Neural progenitor cell (in vitro differentiated cells): ENCODE results near the gene WNK1. TPM values are rescaled to one million over a fixed set of nuclear protein-coding genes. Genes with fewer than 3 reads are reported as not detected.

Experiments used
- DNase-seq: peaks from one replicate; pipeline ENCODE4 v3.0.0-alpha.2; 2016; ENCODE audit warnings: low spot score
- H2AFZ ChIP-seq: fragments of 200-600 bp; sonication (generic); replicated peaks from 2 replicates; pipeline ENCODE4 v1.6.1; 2016; ENCODE audit warnings: antibody characterized with exemption
- H3F3A ChIP-seq: fragments of 200-600 bp; sonication (generic); 2 replicates; pipeline ENCODE4 v1.6.1; 2016; ENCODE audit warnings: antibody characterized with exemption, low read depth
- H3K27ac ChIP-seq: fragments of 200-600 bp; sonication (generic); 2 replicates; pipeline ENCODE4 v1.5.1; 2016; ENCODE audit warnings: mild to moderate bottlenecking
- H3K27me3 ChIP-seq: fragments of 200-600 bp; sonication (generic); 2 replicates; pipeline ENCODE4 v1.6.1; 2016; ENCODE audit warnings: mild to moderate bottlenecking, moderate library complexity
- H3K36me3 ChIP-seq: fragments of 200-600 bp; sonication (generic); 2 replicates; pipeline ENCODE4 v1.5.1; 2016
- H3K4me1 ChIP-seq: fragments of 200-600 bp; sonication (generic); 2 replicates; pipeline ENCODE4 v1.6.1; 2016; ENCODE audit warnings: mixed run types
- H3K4me2 ChIP-seq: fragments of 200-600 bp; sonication (generic); 2 replicates; pipeline ENCODE4 v1.6.1; 2016
- H3K4me3 ChIP-seq: fragments of 200-600 bp; sonication (generic); 2 replicates; pipeline ENCODE4 v1.5.1; 2016
- H3K79me2 ChIP-seq: fragments of 200-600 bp; sonication (generic); 2 replicates; pipeline ENCODE4 v1.6.1; 2016; ENCODE audit warnings: low read depth
- H3K9ac ChIP-seq: fragments of 200-600 bp; sonication (generic); 2 replicates; pipeline ENCODE4 v1.6.1; 2016
- H3K9me3 ChIP-seq: fragments of 200-600 bp; sonication (generic); 2 replicates; pipeline ENCODE4 v1.5.1; 2016; ENCODE audit warnings: low read depth
- H4K20me1 ChIP-seq: fragments of 200-600 bp; sonication (generic); 2 replicates; pipeline ENCODE4 v1.6.1; 2016; ENCODE audit warnings: low read depth
- H3K27ac Mint-ChIP-seq: 3 replicates; pipeline ENCODE4 v1.8.0; 2021; ENCODE audit warnings: mixed read lengths
- H3K27me3 Mint-ChIP-seq: 2 replicates; pipeline ENCODE4 v1.8.0; 2022; ENCODE audit warnings: low read depth, mild to moderate bottlenecking, inconsistent platforms, moderate library complexity, mixed read lengths; ENCODE audit not compliant: insufficient read depth
- H3K36me3 Mint-ChIP-seq: 3 replicates; pipeline ENCODE4 v1.8.0; 2021; ENCODE audit warnings: mixed read lengths
- H3K4me1 Mint-ChIP-seq: 3 replicates; pipeline ENCODE4 v1.8.0; 2021; ENCODE audit warnings: mixed read lengths
- H3K4me3 Mint-ChIP-seq: 3 replicates; pipeline ENCODE4 v1.8.0; 2021; ENCODE audit warnings: mild to moderate bottlenecking, moderate library complexity, mixed read lengths
- H3K9me3 Mint-ChIP-seq: 3 replicates; pipeline ENCODE4 v1.8.0; 2020; ENCODE audit warnings: mixed read lengths
- EZH2 ChIP-seq: fragments of 200-600 bp; sonication (generic); IDR thresholded peaks from 2 replicates; pipeline ENCODE4 v1.6.1; 2017; ENCODE audit warnings: antibody characterized with exemption, mild to moderate bottlenecking, moderate library complexity
- EZH2phosphoT487 ChIP-seq: fragments of 200-600 bp; sonication (generic); IDR thresholded peaks from 2 replicates; pipeline ENCODE4 v1.6.1; 2017; ENCODE audit warnings: antibody characterized with exemption
- total RNA-seq: library from RNA; depleted of rRNA; stranded (reverse); fragments of >200 nt; gene quantifications from 2 replicates; pipeline ENCODE4 v1.2.3, GENCODE V29; 2015; ENCODE audit warnings: low replicate concordance
- TF ChIP-seq, protein P1 (sequence below): fragments of 200-600 bp; sonication (generic); IDR thresholded peaks from 2 replicates; pipeline ENCODE4 v1.5.1; 2017; ENCODE audit warnings: antibody characterized with exemption, mild to moderate bottlenecking

WNK1 gene
- total RNA-seq, 1 donor from 2014 or later: 73.1 TPM

DNA sequence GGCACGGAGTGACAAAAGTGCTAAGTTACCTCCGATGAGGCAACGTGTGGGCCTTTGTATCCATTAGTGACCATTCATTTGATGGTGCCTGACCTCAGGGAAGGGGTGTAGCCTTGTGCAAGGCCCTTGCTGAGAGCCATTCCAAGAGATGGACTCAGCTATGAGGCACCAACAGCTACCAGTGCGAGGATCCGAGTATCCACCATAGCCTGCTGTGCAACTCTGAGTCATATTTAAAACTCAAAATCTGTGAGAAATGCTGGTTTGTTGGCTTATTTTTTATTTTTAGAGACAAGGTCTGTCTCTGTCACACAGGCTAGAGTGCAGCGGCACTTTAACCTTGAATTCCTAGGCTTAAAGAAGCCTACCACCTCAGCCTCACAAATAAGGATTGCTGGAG, 25.1 kb upstream of the WNK1 start:
- no peaks in the 10 kb centered on the region for H3K9me3 ChIP-seq
- no peak overlapping the region for H3K4me2 ChIP-seq
- DNase-seq: no peak
- H2AFZ ChIP-seq: no peak overlapping the region
- TF ChIP-seq EZH2: no peak
- H3K79me2 ChIP-seq: no peaks in the 10 kb centered on the region
- no peaks in the 10 kb centered on the region for H4K20me1 ChIP-seq
- Mint-ChIP-seq H3K27ac (no peak overlapping the region), H3K9me3 (peaks cover 2% of the 10 kb centered on the region), H3K36me3 (no peaks in the 10 kb centered on the region), H3K27me3 (no peaks in the 10 kb centered on the region), H3K4me1 (peaks cover 3% of the 10 kb centered on the region), H3K4me3 (no peak overlapping the region)
- no peak overlapping the region for H3K4me3 ChIP-seq
- no peaks in the 10 kb centered on the region for H3K36me3 ChIP-seq
- H3K9ac ChIP-seq: no peak overlapping the region
- peaks cover 12% of the 10 kb centered on the region for H3K4me1 ChIP-seq
- no peak overlapping the region for H3K27ac ChIP-seq
- H3F3A ChIP-seq: no peaks in the 10 kb centered on the region
- H3K27me3 ChIP-seq: no peaks in the 10 kb centered on the region

DNA sequence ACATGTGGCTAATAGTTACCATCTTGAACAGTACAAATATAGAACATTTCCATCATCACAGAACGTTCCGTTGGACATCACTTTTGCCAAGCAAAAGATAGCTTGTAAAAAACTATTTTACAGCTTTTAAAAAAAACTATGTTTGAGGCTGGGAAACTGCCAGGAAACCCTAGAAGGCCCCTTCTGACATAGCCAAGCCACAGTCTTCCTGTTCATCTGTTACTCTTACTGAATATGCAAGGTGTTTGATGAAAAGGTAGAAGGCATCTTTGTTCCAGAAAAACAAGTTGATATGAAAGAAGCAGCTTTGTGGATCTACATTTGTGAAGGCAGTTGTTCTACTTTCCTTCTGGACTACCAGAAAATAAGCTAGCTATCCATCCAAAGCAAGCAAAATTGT, 23.6 kb upstream of the WNK1 start:
- no peak overlapping the region for H2AFZ ChIP-seq
- H3K27ac ChIP-seq: no peak overlapping the region
- H3K4me2 ChIP-seq: no peak overlapping the region
- no peaks in the 10 kb centered on the region for H3K27me3 ChIP-seq
- H3K27ac Mint-ChIP-seq: no peak overlapping the region
- no peaks in the 10 kb centered on the region for H3K36me3 Mint-ChIP-seq
- H3K79me2 ChIP-seq: no peaks in the 10 kb centered on the region
- peaks cover 5% of the 10 kb centered on the region for H3K4me1 ChIP-seq
- no peak overlapping the region for H3K4me3 ChIP-seq
- H3K36me3 ChIP-seq: no peaks in the 10 kb centered on the region
- no peak for TF ChIP-seq EZH2phosphoT487
- TF ChIP-seq, protein P1, sequence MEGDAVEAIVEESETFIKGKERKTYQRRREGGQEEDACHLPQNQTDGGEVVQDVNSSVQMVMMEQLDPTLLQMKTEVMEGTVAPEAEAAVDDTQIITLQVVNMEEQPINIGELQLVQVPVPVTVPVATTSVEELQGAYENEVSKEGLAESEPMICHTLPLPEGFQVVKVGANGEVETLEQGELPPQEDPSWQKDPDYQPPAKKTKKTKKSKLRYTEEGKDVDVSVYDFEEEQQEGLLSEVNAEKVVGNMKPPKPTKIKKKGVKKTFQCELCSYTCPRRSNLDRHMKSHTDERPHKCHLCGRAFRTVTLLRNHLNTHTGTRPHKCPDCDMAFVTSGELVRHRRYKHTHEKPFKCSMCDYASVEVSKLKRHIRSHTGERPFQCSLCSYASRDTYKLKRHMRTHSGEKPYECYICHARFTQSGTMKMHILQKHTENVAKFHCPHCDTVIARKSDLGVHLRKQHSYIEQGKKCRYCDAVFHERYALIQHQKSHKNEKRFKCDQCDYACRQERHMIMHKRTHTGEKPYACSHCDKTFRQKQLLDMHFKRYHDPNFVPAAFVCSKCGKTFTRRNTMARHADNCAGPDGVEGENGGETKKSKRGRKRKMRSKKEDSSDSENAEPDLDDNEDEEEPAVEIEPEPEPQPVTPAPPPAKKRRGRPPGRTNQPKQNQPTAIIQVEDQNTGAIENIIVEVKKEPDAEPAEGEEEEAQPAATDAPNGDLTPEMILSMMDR: no peak
- no peak for TF ChIP-seq EZH2
- H4K20me1 ChIP-seq: no peaks in the 10 kb centered on the region
- H3K9me3 ChIP-seq: no peaks in the 10 kb centered on the region
- H3K9me3 Mint-ChIP-seq: peaks cover 2% of the 10 kb centered on the region
- DNase-seq: no peak
- H3K9ac ChIP-seq: no peak overlapping the region
- H3F3A ChIP-seq: no peaks in the 10 kb centered on the region
- H3K27me3 Mint-ChIP-seq: no peaks in the 10 kb centered on the region
- H3K4me1 Mint-ChIP-seq: no peaks in the 10 kb centered on the region
- H3K4me3 Mint-ChIP-seq: no peak overlapping the region

DNA sequence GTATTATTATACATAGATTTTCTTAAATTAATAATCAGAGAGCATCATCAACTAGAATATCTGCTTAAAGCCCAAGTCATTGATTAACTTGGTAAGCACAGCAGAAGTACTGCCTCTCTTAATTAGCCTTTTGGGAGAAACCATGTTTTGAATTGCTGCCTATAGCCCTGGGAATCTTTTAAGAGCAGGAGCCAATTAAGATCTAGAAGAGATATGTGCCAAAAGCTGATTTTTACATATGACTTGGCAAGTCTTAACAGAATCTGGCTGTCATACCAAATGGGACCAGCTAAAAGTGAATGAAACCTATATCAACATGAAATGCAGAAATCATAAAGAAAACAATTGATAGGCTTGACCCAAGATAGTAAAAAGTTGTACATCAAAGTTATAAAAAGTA, 23.2 kb upstream of the WNK1 start:
- Histone ChIP-seq H3F3A (no peaks in the 10 kb centered on the region), H3K4me3 (no peak overlapping the region), H3K4me2 (no peak overlapping the region), H3K4me1 (peaks cover under 1% of the 10 kb centered on the region), H3K36me3 (no peaks in the 10 kb centered on the region), H3K9ac (no peak overlapping the region), H3K9me3 (no peaks in the 10 kb centered on the region), H3K27ac (no peak overlapping the region), H3K79me2 (no peaks in the 10 kb centered on the region), H4K20me1 (no peaks in the 10 kb centered on the region), H3K27me3 (no peaks in the 10 kb centered on the region), H2AFZ (no peak overlapping the region)
- no peaks in the 10 kb centered on the region for H3K4me1 Mint-ChIP-seq
- no peaks in the 10 kb centered on the region for H3K36me3 Mint-ChIP-seq
- H3K9me3 Mint-ChIP-seq: peaks cover 5% of the 10 kb centered on the region
- H3K4me3 Mint-ChIP-seq: no peak overlapping the region
- no peak for TF ChIP-seq EZH2
- TF ChIP-seq, protein P1: no peak
- TF ChIP-seq EZH2phosphoT487: no peak
- no peak overlapping the region for H3K27ac Mint-ChIP-seq
- DNase-seq: no peak
- H3K27me3 Mint-ChIP-seq: no peaks in the 10 kb centered on the region

DNA sequence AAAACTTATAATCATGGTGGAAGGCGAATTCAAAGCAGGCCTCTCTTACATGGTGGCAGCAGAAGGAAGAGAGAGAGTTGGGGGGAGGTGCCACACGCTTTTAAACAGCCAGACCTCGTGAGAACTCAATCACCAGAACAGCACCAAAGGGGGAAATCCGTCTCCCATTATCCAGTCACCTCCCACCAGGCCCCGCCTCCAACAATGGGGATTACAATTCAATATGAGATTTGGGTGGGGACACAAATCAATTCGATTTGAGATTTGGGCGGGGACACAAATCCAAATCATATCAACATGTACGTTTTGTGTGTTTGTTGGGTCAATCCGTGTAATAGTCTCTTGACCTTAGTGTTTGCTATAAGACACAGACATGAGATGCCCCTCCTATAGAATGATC, 21.8 kb upstream of the WNK1 start:
- no peak overlapping the region for H2AFZ ChIP-seq
- no peak for DNase-seq
- no peak overlapping the region for H3K4me3 ChIP-seq
- H3K27ac ChIP-seq: no peak overlapping the region
- H3K27me3 ChIP-seq: no peaks in the 10 kb centered on the region
- peaks cover 7% of the 10 kb centered on the region for H3K9me3 Mint-ChIP-seq
- no peak overlapping the region for H3K4me3 Mint-ChIP-seq
- TF ChIP-seq, protein P1: no peak
- TF ChIP-seq EZH2 (no peak), EZH2phosphoT487 (no peak)
- H3K4me1 ChIP-seq: no peaks in the 10 kb centered on the region
- no peaks in the 10 kb centered on the region for H4K20me1 ChIP-seq
- H3F3A ChIP-seq: no peaks in the 10 kb centered on the region
- H3K79me2 ChIP-seq: no peaks in the 10 kb centered on the region
- no peaks in the 10 kb centered on the region for H3K36me3 Mint-ChIP-seq
- H3K9me3 ChIP-seq: no peaks in the 10 kb centered on the region
- no peak overlapping the region for H3K9ac ChIP-seq
- H3K4me1 Mint-ChIP-seq: no peaks in the 10 kb centered on the region
- H3K36me3 ChIP-seq: no peaks in the 10 kb centered on the region
- H3K27ac Mint-ChIP-seq: no peak overlapping the region
- H3K4me2 ChIP-seq: no peak overlapping the region
- H3K27me3 Mint-ChIP-seq: no peaks in the 10 kb centered on the region
